ENCODE data around the gene TRANK1. TPM values are rescaled to one million over a fixed set of nuclear protein-coding genes. Genes with fewer than 3 reads are reported as not detected.

The TRANK1 gene
- total RNA-seq, 2 experiments from 2014 or later = 39.2 to 44.8 TPM

DNA sequence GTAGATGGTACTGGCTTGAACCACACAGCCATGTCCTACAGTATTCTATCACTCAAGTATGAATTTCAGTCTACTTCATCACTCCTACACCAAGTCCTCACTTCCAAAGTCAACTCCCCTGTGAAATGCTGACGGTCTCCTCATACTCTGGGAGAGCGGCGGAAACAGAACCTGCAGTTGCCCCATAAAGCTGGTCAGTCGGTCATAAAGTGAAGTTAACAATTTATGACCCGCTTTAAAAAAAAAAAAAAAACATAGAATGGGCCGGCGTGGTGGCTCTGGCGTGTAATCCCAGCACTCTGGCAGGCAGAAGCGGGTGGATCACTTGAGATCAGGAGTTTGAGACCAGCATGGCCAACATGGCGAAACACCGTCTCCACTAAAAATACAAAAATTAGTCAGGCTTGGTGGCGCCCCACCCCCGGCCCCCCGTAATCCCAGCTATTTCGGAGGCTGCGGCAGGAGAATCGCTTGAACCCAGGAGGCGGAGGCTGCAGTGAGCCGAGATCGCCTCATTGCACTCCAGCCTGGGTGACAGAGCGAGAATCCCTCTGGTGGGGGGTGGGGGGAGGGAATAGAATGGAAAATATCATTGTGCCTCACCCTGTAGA is 2.1 kb downstream of the TRANK1 start:
- peak overlapping the region; percentile 23 for H3K4me3 Mint-ChIP-seq
- intact Hi-C loops (cut with DNase I, micrococcal nuclease) = loop anchor here in 1 of 2 experiments (5.0 kb wide), 1 partner anchor 35 kb away; no protein-coding TSS in a partner anchor
- peaks cover 1% of the 10 kb centered on the region for H3K9me3 Mint-ChIP-seq
- H3K27me3 ChIP-seq (ENCODE audit: control insufficient read depth in 1 of 2, insufficient read depth in 2 of 2, low read length in 2 of 2) = no peaks in the 10 kb centered on the region
- H3K27ac Mint-ChIP-seq = peak overlapping the region; percentile 44
- no peak overlapping the region for H3K4me3 ChIP-seq (ENCODE audit: low read length)
- ChIA-PET CTCF (interaction anchor here (0.6 kb wide), 1 partner anchor 144 kb away, joined by 3 read pairs; no protein-coding TSS in a partner anchor), POLR2A (interaction anchor here (2.0 kb wide), 1 partner anchor 31 kb away, joined by 13 read pairs; no protein-coding TSS in a partner anchor)
- no peaks in the 10 kb centered on the region for H3K36me3 Mint-ChIP-seq (ENCODE audit: low read depth)
- no peak for ATAC-seq (ENCODE audit: poor library complexity)
- no peaks in the 10 kb centered on the region for H3K27me3 Mint-ChIP-seq
- H3K4me1 ChIP-seq (ENCODE audit: insufficient read depth, low read length) = peaks cover 22% of the 10 kb centered on the region
- peaks cover 21% of the 10 kb centered on the region for H3K4me1 Mint-ChIP-seq (ENCODE audit: low read depth)
- DNase-seq = no peak
- no peaks in the 10 kb centered on the region for H3K36me3 ChIP-seq (ENCODE audit: insufficient read depth, low read length)
- TF ChIP-seq, protein P1, sequence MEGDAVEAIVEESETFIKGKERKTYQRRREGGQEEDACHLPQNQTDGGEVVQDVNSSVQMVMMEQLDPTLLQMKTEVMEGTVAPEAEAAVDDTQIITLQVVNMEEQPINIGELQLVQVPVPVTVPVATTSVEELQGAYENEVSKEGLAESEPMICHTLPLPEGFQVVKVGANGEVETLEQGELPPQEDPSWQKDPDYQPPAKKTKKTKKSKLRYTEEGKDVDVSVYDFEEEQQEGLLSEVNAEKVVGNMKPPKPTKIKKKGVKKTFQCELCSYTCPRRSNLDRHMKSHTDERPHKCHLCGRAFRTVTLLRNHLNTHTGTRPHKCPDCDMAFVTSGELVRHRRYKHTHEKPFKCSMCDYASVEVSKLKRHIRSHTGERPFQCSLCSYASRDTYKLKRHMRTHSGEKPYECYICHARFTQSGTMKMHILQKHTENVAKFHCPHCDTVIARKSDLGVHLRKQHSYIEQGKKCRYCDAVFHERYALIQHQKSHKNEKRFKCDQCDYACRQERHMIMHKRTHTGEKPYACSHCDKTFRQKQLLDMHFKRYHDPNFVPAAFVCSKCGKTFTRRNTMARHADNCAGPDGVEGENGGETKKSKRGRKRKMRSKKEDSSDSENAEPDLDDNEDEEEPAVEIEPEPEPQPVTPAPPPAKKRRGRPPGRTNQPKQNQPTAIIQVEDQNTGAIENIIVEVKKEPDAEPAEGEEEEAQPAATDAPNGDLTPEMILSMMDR (IDR thresholded peaks at IDR 0.05) = no peak
- H3K27ac ChIP-seq (ENCODE audit: low read depth in 1 of 2, low read length in 2 of 2) = no peak overlapping the region
- H3K9me3 ChIP-seq (ENCODE audit: control insufficient read depth in 1 of 2, insufficient read depth in 1 of 2, low read length in 2 of 2) = peaks cover 0 to 6% of the 10 kb centered on the region in 2 experiments

DNA sequence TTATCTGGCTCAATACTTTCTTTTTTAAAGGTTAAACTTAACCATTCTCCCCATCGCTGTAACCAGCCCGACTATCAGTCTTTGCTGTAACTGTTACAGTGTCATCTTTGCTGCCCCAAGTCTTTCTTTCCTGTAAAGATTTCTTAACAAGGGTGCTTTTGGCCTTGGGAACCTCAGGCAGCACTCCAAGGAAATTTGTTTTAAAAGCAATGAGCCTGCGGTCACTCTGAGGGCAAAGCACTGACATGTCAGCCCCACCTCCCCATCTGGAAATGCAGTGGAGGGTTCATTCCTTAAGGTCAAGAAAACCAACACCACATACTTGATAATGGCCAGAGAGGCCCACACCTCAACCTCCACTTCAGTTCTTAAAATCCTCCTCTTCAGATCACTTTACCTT is 3.2 kb downstream of the TRANK1 start:
- H3K36me3 ChIP-seq (ENCODE audit: insufficient read depth, low read length) = no peaks in the 10 kb centered on the region
- ATAC-seq (ENCODE audit: poor library complexity) = no peak
- no peak for DNase-seq
- ChIA-PET POLR2A (no interaction called here), CTCF (no interaction called here)
- TF ChIP-seq, protein P1 (IDR thresholded peaks at IDR 0.05) = no peak
- no peaks in the 10 kb centered on the region for H3K9me3 ChIP-seq (ENCODE audit: control insufficient read depth in 1 of 2, insufficient read depth in 1 of 2, low read length in 2 of 2)
- no peaks in the 10 kb centered on the region for H3K27me3 ChIP-seq (ENCODE audit: control insufficient read depth in 1 of 2, insufficient read depth in 2 of 2, low read length in 2 of 2)
- Mint-ChIP-seq H3K27me3 (no peaks in the 10 kb centered on the region), H3K4me3 (peak overlapping the region; percentile 16), H3K9me3 (no peaks in the 10 kb centered on the region), H3K27ac (peak overlapping the region; percentile 42), H3K36me3 (ENCODE audit: low read depth) (no peaks in the 10 kb centered on the region), H3K4me1 (ENCODE audit: low read depth) (peaks cover 21% of the 10 kb centered on the region)
- intact Hi-C loops (cut with DNase I, micrococcal nuclease) = loop anchor here in 1 of 2 experiments (5.0 kb wide), 1 partner anchor 34 kb away; no protein-coding TSS in a partner anchor
- H3K4me1 ChIP-seq (ENCODE audit: insufficient read depth, low read length) = peaks cover 22% of the 10 kb centered on the region
- H3K4me3 ChIP-seq (ENCODE audit: low read length) = no peak overlapping the region
- no peak overlapping the region for H3K27ac ChIP-seq (ENCODE audit: low read depth in 1 of 2, low read length in 2 of 2)

DNA sequence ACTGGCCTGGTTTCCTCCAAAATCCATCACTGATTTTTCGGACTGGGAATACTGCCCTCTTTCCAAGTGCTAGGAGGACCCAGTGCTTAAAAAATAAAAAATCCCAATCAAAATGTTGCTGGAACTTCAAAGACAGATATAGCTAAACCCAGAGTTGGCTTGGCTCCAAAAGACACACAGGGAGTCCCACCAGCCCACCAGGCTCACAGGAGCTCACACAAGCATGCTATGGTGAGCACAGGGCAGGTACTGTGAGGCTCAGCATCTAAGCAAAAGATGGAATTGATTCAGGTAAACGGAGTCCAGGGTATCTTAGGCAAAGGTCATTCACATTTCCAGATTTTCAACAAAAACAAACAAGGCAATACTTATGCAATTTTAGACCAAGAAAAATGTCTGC is 3.7 kb downstream of the TRANK1 start:
- Histone ChIP-seq H3K27ac (ENCODE audit: low read depth in 1 of 2, low read length in 2 of 2) (no peak overlapping the region), H3K36me3 (ENCODE audit: insufficient read depth, low read length) (no peaks in the 10 kb centered on the region), H3K4me3 (ENCODE audit: low read length) (no peak overlapping the region), H3K27me3 (ENCODE audit: control insufficient read depth in 1 of 2, insufficient read depth in 2 of 2, low read length in 2 of 2) (no peaks in the 10 kb centered on the region), H3K9me3 (ENCODE audit: control insufficient read depth in 1 of 2, insufficient read depth in 1 of 2, low read length in 2 of 2) (no peaks in the 10 kb centered on the region), H3K4me1 (ENCODE audit: insufficient read depth, low read length) (peaks cover 22% of the 10 kb centered on the region)
- ATAC-seq (ENCODE audit: poor library complexity) = no peak
- intact Hi-C loops (cut with DNase I, micrococcal nuclease) = loop anchor here in 1 of 2 experiments (5.0 kb wide), 1 partner anchor 34 kb away; no protein-coding TSS in a partner anchor
- H3K9me3 Mint-ChIP-seq = no peaks in the 10 kb centered on the region
- peaks cover 21% of the 10 kb centered on the region for H3K4me1 Mint-ChIP-seq (ENCODE audit: low read depth)
- TF ChIP-seq, protein P1 (IDR thresholded peaks at IDR 0.05) = no peak
- CTCF ChIA-PET = interaction anchor here (1.5 kb wide), 1 partner anchor 17 kb away, joined by 4 read pairs; no protein-coding TSS in a partner anchor
- H3K4me3 Mint-ChIP-seq = no peak overlapping the region
- no peaks in the 10 kb centered on the region for H3K36me3 Mint-ChIP-seq (ENCODE audit: low read depth)
- POLR2A ChIA-PET = no interaction called here
- H3K27ac Mint-ChIP-seq = no peak overlapping the region
- H3K27me3 Mint-ChIP-seq = no peaks in the 10 kb centered on the region
- DNase-seq = no peak
